Activated T-cell treated with anti-CD3 and anti-CD28 coated beads for 4 hours (primary cell): ENCODE results near the gene CDH26.

Source experiments
- DNase-seq: peaks from one replicate; pipeline ENCODE4 v3.0.0-alpha.2; 2020

The CDH26 gene

GRCh38 chr20:59987135-59987534 is 28.9 kb downstream of the CDH26 start:
- DNase-seq: no peak

- DNase-seq: no peak
Observed at GRCh38 chr20:59988141-59988540, 29.9 kb downstream of the CDH26 start.

- no peak for DNase-seq
Observed at GRCh38 chr20:59992526-59993084, 34.4 kb downstream of the CDH26 start.

GRCh38 chr20:59993736-59994430 is 35.7 kb downstream of the CDH26 start:
- no peak for DNase-seq

GRCh38 chr20:59994697-59995122 is 36.5 kb downstream of the CDH26 start:
- DNase-seq: no peak

GRCh38 chr20:59996108-59996507 is 37.9 kb downstream of the CDH26 start:
- DNase-seq: no peak

GRCh38 chr20:59997896-59998295 is 39.7 kb downstream of the CDH26 start:
- no peak for DNase-seq

GRCh38 chr20:59999502-59999901 is 41.3 kb downstream of the CDH26 start:
- no peak for DNase-seq

- DNase-seq: no peak
Observed at GRCh38 chr20:60000271-60001042, 42.2 kb downstream of the CDH26 start.

GRCh38 chr20:60001108-60001507 is 42.9 kb downstream of the CDH26 start:
- no peak for DNase-seq

GRCh38 chr20:60003776-60004175 is 45.6 kb downstream of the CDH26 start:
- DNase-seq: no peak

GRCh38 chr20:60006261-60006660 is 48.0 kb downstream of the CDH26 start:
- no peak for DNase-seq

- no peak for DNase-seq
Observed at GRCh38 chr20:60007464-60007863, 49.2 kb downstream of the CDH26 start.

GRCh38 chr20:60008130-60008808 is 50.0 kb downstream of the CDH26 start:
- no peak for DNase-seq

GRCh38 chr20:60009318-60009717 is 51.1 kb downstream of the CDH26 start:
- DNase-seq: no peak

GRCh38 chr20:60009826-60010616 is 51.8 kb downstream of the CDH26 start:
- no peak for DNase-seq

GRCh38 chr20:60010689-60011458 is 52.7 kb downstream of the CDH26 start:
- no peak for DNase-seq

- DNase-seq: no peak
Observed at GRCh38 chr20:60011512-60012507, 53.6 kb downstream of the CDH26 start.

- no peak for DNase-seq
Observed at GRCh38 chr20:60013296-60014139, 55.3 kb downstream of the CDH26 start.

GRCh38 chr20:60016406-60016805 is 58.2 kb downstream of the CDH26 start:
- DNase-seq: no peak
